AG04450 (cell line): Measurements from ENCODE around the gene DPP4. TPM values are rescaled to one million over a fixed set of nuclear protein-coding genes. Genes with fewer than 3 reads are reported as not detected.

ENCODE experiments used
- CTCF ChIA-PET: fragments of 300-600, 350-600 bp; formaldehyde crosslinking; extraction: SDS; loops from one replicate; lab custom pipeline; 2022; ENCODE audit warnings: antibody characterized with exemption, inconsistent platforms; lab: Charles Lee
- POLR2A ChIA-PET: fragments of 350-600 bp; formaldehyde crosslinking; extraction: SDS; loops from one replicate; lab custom pipeline; 2021; ENCODE audit warnings: antibody characterized with exemption, inconsistent platforms; lab: Yijun Ruan, JAX
- DNase-seq: peaks from one replicate; pipeline ENCODE4 v3.0.0-alpha.2; 2011; ENCODE audit warnings: low read depth, low spot score
- H3K27ac ChIP-seq: one replicate; pipeline ENCODE4 v1.5.1; 2012; ENCODE audit warnings: low read depth, low read length, control low read depth
- H3K27me3 ChIP-seq: one replicate; pipeline ENCODE4 v1.6.0; 2012; ENCODE audit warnings: low read length; ENCODE audit not compliant: control insufficient read depth, insufficient read depth
- H3K4me3 ChIP-seq: 2 replicates; pipeline ENCODE4 v1.5.1; 2011; ENCODE audit warnings: mild to moderate bottlenecking, low read depth, low read length, control low read depth
- H3K9me3 ChIP-seq: 2 replicates; pipeline ENCODE4 v1.5.1; 2012; ENCODE audit warnings: low read length; ENCODE audit not compliant: control insufficient read depth, insufficient read depth
- polyA plus RNA-seq: library from polyadenylated mRNA; depleted of rRNA; stranded (reverse); fragments of >200 nt; gene quantifications from 2 replicates; pipeline ENCODE4 v1.2.3, GENCODE V29; 2011
- TF ChIP-seq, protein P1 (sequence below): IDR thresholded peaks from 2 replicates; pipeline ENCODE4 v1.5.1; 2011; ENCODE audit warnings: low read depth, low read length, control low read depth, inconsistent platforms

Gene DPP4
- polyA plus RNA-seq, 1 experiment: 61.0 TPM

DNA sequence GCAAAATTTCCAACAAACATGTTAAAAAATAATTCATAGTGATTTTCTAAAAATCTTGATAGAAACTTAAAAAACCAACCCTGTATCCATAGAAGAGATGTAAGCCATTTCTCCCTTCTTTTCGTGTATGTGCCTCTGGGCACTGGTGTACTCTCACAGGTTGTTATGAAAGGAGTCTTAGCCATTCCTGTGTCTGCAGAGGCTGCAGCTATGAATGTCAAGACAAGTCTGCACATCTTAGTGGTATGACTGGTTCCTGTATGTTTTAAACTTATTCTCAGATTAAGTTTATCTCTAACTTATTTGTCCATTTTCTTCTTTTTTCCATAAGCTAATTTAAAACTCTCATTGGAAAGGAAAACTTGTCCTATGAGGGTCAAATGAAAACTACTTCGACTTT, 84.0 kb downstream of the DPP4 start:
- no peak for DNase-seq
- Histone ChIP-seq H3K9me3 (no peaks in the 10 kb centered on the region), H3K27ac (no peak overlapping the region), H3K4me3 (no peak overlapping the region), H3K27me3 (no peaks in the 10 kb centered on the region)
- TF ChIP-seq, protein P1, sequence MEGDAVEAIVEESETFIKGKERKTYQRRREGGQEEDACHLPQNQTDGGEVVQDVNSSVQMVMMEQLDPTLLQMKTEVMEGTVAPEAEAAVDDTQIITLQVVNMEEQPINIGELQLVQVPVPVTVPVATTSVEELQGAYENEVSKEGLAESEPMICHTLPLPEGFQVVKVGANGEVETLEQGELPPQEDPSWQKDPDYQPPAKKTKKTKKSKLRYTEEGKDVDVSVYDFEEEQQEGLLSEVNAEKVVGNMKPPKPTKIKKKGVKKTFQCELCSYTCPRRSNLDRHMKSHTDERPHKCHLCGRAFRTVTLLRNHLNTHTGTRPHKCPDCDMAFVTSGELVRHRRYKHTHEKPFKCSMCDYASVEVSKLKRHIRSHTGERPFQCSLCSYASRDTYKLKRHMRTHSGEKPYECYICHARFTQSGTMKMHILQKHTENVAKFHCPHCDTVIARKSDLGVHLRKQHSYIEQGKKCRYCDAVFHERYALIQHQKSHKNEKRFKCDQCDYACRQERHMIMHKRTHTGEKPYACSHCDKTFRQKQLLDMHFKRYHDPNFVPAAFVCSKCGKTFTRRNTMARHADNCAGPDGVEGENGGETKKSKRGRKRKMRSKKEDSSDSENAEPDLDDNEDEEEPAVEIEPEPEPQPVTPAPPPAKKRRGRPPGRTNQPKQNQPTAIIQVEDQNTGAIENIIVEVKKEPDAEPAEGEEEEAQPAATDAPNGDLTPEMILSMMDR: no peak
- POLR2A ChIA-PET: no interaction called here
- CTCF ChIA-PET: interaction anchor here (1.6 kb wide), 1 partner anchor 16 kb away, joined by 3 read pairs; no protein-coding TSS in a partner anchor

DNA sequence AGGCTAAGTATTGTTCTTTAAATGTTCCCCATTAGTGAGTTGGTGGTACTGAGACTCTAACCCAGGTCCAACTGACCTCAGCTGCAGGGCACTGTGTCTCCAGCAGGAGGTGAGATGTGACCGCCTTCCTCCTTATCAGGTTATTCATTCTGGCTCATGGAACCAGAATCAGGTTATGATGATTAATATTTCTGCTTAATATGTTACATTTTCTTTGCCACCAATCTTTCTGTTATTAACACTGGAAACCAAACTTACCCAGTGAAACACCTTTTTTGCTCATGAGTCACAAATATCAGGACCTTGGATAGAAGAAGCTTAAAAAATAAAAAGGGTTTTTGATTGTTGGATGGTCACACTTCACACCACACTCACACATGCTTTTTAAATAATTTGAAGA, 85.4 kb downstream of the DPP4 start:
- Histone ChIP-seq H3K4me3 (no peak overlapping the region), H3K27me3 (no peaks in the 10 kb centered on the region), H3K9me3 (no peaks in the 10 kb centered on the region), H3K27ac (no peak overlapping the region)
- TF ChIP-seq, protein P1: peak; percentile 28
- ChIA-PET CTCF (interaction anchor here (1.0 kb wide), 1 partner anchor 222 kb away, joined by 3 read pairs; no protein-coding TSS in a partner anchor), POLR2A (no interaction called here)
- DNase-seq: no peak

DNA sequence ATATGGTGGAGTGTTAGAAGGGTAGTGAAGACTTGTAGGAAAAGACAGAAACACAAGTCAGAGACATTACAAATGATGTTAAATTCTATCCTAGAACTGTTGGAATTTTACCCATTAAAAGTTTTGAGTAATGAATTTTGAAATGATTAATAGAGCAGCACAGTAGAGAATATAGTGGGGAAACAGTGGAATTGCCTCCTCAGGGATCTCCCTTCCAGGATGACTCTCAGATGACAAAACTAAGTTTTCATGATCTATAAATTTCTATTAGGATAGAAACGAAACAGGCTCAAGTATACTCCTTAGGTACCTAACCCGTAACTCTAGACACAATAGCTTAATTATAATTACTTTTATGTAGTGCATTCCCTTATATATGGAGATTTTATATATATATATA, 86.7 kb downstream of the DPP4 start:
- POLR2A ChIA-PET: no interaction called here
- Histone ChIP-seq H3K27me3 (no peaks in the 10 kb centered on the region), H3K27ac (no peak overlapping the region), H3K4me3 (no peak overlapping the region), H3K9me3 (no peaks in the 10 kb centered on the region)
- TF ChIP-seq, protein P1: no peak
- CTCF ChIA-PET: no interaction called here
- no peak for DNase-seq

DNA sequence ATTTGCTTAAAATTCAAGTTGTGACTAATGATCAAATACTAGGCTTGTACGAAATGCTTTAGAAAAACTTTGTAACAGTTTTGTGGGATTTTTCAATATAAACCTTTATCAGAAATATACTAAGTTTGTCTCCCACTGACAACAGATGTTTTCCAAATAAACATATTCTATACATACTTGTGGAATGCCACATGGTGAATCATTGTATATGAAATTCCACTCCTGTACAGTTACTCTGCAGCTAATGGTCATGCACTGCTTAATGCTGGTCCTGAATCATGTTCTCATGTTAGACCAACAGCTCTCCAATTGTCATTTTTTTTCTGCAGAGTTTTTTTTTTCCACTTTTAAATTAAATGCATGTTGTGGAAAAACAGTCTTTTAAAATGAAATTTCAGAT, 90.1 kb downstream of the DPP4 start:
- TF ChIP-seq, protein P1: no peak
- H3K4me3 ChIP-seq: no peak overlapping the region
- CTCF ChIA-PET: no interaction called here
- H3K27me3 ChIP-seq: no peaks in the 10 kb centered on the region
- DNase-seq: peak; percentile 59
- H3K27ac ChIP-seq: no peak overlapping the region
- peaks cover 2% of the 10 kb centered on the region; the same call in 1 of the 2 replicates for H3K9me3 ChIP-seq
- POLR2A ChIA-PET: no interaction called here

DNA sequence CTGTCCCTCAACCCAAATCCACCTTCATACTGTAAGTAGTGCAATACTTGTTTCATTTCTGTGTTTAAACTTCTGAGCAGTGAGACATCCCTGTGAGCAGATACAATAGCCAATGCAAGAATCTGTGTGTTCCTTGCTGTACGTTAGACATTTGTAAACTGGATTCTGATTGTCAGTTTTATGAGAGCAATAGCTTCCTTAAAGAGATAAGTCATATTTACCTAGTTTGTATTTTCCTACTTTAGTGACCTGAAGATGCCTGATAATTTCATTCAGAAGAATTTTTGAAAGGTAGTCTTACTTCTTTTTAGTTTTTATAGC, 90.7 kb downstream of the DPP4 start:
- DNase-seq: no peak
- ChIA-PET CTCF (no interaction called here), POLR2A (no interaction called here)
- TF ChIP-seq, protein P1: no peak
- no peaks in the 10 kb centered on the region for H3K27me3 ChIP-seq
- H3K27ac ChIP-seq: no peak overlapping the region
- peaks cover 2% of the 10 kb centered on the region; the same call in 1 of the 2 replicates for H3K9me3 ChIP-seq
- H3K4me3 ChIP-seq: no peak overlapping the region
